ENCODE data around the gene ANGPTL5. TPM values are rescaled to one million over a fixed set of nuclear protein-coding genes. Genes with fewer than 3 reads are reported as not detected.
"Not testable (repeated sequence)": the region's sequence is repeated elsewhere in the genome, so short reads cannot be mapped to it uniquely, and the experiment has no call there.

Gene ANGPTL5
- total RNA-seq, 1 donor from 2014 or later = 2.4 TPM

DNA sequence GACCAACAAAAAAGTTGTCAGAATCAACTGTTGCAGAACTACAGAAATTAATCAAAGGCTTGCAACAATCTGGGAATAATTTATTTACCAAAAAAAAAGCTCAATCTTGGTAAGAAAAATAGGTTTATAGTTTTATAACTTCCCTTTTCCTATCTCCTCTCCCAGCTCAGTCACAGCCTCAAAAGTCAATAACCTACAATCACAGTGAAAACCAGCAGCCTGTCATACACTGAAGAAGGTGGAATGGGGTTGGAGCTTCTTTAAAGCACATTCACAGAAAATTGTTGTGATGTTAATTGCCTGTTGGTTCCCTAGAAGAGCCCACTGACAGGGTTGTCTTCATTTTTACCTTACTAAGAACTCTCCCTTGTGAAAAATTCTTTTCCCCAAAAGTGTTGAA lies 52.2 kb downstream of the ANGPTL5 start:
- TF ChIP-seq, protein P1, sequence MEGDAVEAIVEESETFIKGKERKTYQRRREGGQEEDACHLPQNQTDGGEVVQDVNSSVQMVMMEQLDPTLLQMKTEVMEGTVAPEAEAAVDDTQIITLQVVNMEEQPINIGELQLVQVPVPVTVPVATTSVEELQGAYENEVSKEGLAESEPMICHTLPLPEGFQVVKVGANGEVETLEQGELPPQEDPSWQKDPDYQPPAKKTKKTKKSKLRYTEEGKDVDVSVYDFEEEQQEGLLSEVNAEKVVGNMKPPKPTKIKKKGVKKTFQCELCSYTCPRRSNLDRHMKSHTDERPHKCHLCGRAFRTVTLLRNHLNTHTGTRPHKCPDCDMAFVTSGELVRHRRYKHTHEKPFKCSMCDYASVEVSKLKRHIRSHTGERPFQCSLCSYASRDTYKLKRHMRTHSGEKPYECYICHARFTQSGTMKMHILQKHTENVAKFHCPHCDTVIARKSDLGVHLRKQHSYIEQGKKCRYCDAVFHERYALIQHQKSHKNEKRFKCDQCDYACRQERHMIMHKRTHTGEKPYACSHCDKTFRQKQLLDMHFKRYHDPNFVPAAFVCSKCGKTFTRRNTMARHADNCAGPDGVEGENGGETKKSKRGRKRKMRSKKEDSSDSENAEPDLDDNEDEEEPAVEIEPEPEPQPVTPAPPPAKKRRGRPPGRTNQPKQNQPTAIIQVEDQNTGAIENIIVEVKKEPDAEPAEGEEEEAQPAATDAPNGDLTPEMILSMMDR (IDR thresholded peaks at IDR 0.05) = no peak
- H3K27me3 Mint-ChIP-seq (ENCODE audit: unreplicated experiment) = no peaks in the 10 kb centered on the region
- H3K27ac Mint-ChIP-seq (ENCODE audit: unreplicated experiment) = no peak overlapping the region
- H3K36me3 Mint-ChIP-seq (ENCODE audit: unreplicated experiment) = no peaks in the 10 kb centered on the region
- H3K9me3 Mint-ChIP-seq (ENCODE audit: unreplicated experiment) = peaks cover 4% of the 10 kb centered on the region
- H3K4me3 Mint-ChIP-seq (ENCODE audit: unreplicated experiment) = no peak overlapping the region
- peaks cover 33% of the 10 kb centered on the region for H3K4me1 Mint-ChIP-seq (ENCODE audit: unreplicated experiment)
- no peak for DNase-seq (ENCODE audit: extremely low spot score, unreplicated experiment)

DNA sequence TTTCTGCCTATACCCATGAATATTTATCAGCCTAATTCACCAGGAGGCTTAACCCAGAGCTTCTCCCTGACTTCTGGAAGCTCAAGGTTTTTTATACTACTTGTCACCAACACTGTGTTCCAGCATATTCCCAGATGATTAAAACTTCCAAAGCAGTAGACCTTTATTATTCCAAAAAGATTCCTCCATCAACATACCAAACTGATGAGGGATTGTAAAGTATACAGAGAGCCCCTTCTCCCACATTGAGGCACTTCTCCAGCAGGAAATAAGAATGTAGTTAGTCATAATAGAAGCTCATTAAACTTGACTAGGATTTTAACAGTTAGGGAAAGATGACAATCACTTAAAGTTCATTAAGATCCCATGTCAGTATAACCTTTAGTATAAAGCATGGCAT lies 53.0 kb downstream of the ANGPTL5 start:
- H3K9me3 Mint-ChIP-seq (ENCODE audit: unreplicated experiment) = peaks cover 4% of the 10 kb centered on the region
- no peak overlapping the region for H3K4me3 Mint-ChIP-seq (ENCODE audit: unreplicated experiment)
- H3K4me1 Mint-ChIP-seq (ENCODE audit: unreplicated experiment) = peaks cover 33% of the 10 kb centered on the region
- DNase-seq (ENCODE audit: extremely low spot score, unreplicated experiment) = no peak
- no peaks in the 10 kb centered on the region for H3K36me3 Mint-ChIP-seq (ENCODE audit: unreplicated experiment)
- peak overlapping the region; percentile 66 for H3K27ac Mint-ChIP-seq (ENCODE audit: unreplicated experiment)
- no peaks in the 10 kb centered on the region for H3K27me3 Mint-ChIP-seq (ENCODE audit: unreplicated experiment)
- TF ChIP-seq, protein P1 (IDR thresholded peaks at IDR 0.05) = no peak

DNA sequence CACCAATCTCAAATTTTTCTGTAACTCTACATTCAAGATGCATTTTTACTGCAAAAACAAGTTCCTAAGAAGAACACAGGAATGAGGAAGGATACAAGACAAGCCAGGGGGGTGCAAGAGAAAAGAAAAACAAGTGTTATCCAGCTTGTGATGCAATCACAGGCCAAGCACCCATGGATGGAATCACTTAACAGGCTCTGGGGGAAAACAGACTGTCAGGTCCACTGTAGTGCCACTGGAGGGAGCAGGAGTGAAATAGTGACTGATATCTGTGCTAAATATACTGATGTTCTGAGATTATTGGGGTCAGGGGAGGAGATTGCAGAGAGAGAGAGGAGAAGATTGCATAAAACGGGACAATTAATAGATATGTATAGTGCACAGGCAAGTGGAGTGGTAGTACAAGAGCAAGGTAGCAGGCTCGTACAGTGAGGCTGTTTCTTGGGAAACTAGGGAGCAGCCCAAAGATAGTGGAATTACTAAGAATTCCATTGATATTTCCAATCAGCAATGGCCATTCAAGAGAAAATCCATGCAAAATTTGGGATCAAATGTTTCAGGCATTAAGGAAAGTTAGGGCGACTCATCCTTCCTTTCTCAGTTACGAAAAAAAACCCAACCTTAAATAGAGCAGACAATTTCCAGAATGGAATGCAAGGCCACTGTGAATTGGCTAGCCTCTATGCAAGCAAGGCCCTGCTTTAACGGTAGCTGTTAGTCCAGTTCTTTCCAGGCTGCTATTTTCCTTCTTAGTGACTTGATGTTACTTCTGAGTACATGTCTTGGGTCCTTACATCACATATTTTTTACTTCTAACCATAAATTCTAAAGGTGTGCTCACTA lies 53.7 kb downstream of the ANGPTL5 start:
- Mint-ChIP-seq H3K27me3 (ENCODE audit: unreplicated experiment) (no peaks in the 10 kb centered on the region), H3K4me1 (ENCODE audit: unreplicated experiment) (peaks cover 33% of the 10 kb centered on the region), H3K27ac (ENCODE audit: unreplicated experiment) (peak overlapping the region; percentile 66), H3K4me3 (ENCODE audit: unreplicated experiment) (no peak overlapping the region), H3K36me3 (ENCODE audit: unreplicated experiment) (no peaks in the 10 kb centered on the region), H3K9me3 (ENCODE audit: unreplicated experiment) (peaks cover 4% of the 10 kb centered on the region)
- TF ChIP-seq, protein P1 (IDR thresholded peaks at IDR 0.05) = peak; percentile 75
- no peak for DNase-seq (ENCODE audit: extremely low spot score, unreplicated experiment)

DNA sequence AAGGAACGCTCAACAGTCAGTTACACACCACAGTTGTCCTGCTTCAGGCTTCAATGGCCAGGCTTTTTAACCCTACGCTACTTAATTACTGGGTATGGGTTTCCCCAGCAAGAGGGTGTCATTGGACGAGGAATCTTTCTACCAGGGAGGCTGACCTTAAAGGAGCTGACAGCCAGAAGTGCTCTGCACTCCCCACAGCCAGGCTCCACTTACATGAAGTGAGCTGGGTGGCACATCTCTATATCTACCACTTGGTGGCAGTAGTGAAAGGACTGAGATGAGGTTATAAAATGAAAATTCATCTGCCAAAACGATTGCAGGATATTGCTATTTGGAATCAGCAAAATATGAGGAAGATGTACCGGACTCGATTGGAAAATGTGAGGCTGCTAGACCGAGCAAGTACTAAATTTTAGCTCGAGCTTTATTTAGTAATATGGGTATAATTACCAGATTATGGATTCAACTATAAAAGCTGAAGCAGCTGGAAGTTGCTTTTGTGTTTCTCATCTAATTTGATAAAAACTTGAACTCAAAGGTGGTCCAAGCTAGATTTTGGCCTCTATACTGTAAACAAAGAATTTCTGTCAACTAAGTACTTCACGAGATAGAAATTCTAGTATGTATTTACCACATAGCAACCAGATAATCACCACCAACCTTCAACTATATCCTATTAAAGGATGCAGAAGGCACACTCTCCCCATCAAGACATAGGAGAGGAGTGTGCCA lies 55.5 kb downstream of the ANGPTL5 start:
- Mint-ChIP-seq H3K4me1 (ENCODE audit: unreplicated experiment) (peaks cover 20% of the 10 kb centered on the region), H3K27me3 (ENCODE audit: unreplicated experiment) (no peaks in the 10 kb centered on the region), H3K27ac (ENCODE audit: unreplicated experiment) (no peak overlapping the region), H3K36me3 (ENCODE audit: unreplicated experiment) (no peaks in the 10 kb centered on the region), H3K9me3 (ENCODE audit: unreplicated experiment) (peaks cover 4% of the 10 kb centered on the region), H3K4me3 (ENCODE audit: unreplicated experiment) (no peak overlapping the region)
- no peak for DNase-seq (ENCODE audit: extremely low spot score, unreplicated experiment)
- TF ChIP-seq, protein P1 (IDR thresholded peaks at IDR 0.05) = peak; percentile 86

DNA sequence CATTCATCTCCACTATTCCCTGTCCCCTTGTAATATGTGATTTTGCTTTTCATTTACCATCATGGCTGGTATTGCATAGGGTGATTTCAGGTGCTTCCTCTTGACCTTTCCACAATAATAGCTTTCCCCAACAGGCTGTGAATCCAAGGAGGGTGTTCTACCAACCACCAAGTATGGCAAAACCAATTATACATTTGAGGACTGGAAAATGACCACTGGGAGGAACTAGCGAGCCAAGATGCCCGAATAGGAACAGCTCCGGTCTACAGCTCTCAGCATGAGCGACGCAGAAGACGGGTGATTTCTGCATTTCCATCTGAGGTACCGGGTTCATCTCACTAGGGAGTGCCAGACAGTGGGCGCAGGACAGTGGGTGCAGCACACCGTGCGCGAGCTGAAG lies 64.1 kb downstream of the ANGPTL5 start:
- H3K27ac Mint-ChIP-seq (ENCODE audit: unreplicated experiment); H3K4me1 Mint-ChIP-seq (ENCODE audit: unreplicated experiment); DNase-seq (ENCODE audit: extremely low spot score, unreplicated experiment); H3K36me3 Mint-ChIP-seq (ENCODE audit: unreplicated experiment); H3K4me3 Mint-ChIP-seq (ENCODE audit: unreplicated experiment); H3K9me3 Mint-ChIP-seq (ENCODE audit: unreplicated experiment); H3K27me3 Mint-ChIP-seq (ENCODE audit: unreplicated experiment): not testable (repeated sequence)
